Measurements from ENCODE around the gene COL4A6. TPM values are rescaled to one million over a fixed set of nuclear protein-coding genes. Genes with fewer than 3 reads are reported as not detected.

COL4A6 gene
- polyA plus RNA-seq, 1 experiment: 20.2 TPM

- POLR2A ChIA-PET: interaction anchor here (0.6 kb wide), 1 partner anchor 136 kb away, joined by 3 read pairs; no protein-coding TSS in a partner anchor
- Histone ChIP-seq H3K27me3 (ENCODE audit: control insufficient read depth, insufficient read depth, low read length) (no peaks in the 10 kb centered on the region), H3K27ac (ENCODE audit: low read depth, low read length) (no peak overlapping the region), H3K9me3 (ENCODE audit: control insufficient read depth, insufficient read depth, low read length) (no peaks in the 10 kb centered on the region), H3K4me3 (ENCODE audit: low read depth, low read length) (no peak overlapping the region)
- no peak for TF ChIP-seq CTCF (IDR thresholded peaks at IDR 0.05; ENCODE audit: low read depth, low read length)
- no peak for DNase-seq (ENCODE audit: low read depth, low spot score)
- CTCF ChIA-PET: interaction anchor here (0.6 to 4.6 kb wide), 7 partner anchors 15 to 138 kb away, joined by 3 to 38 read pairs (median 3); no protein-coding TSS in a partner anchor
Observed at GRCh38 chrX:108303682-108304081, 134.5 kb downstream of the COL4A6 start.

GRCh38 chrX:108299704-108300103 is 138.5 kb downstream of the COL4A6 start:
- no peak for TF ChIP-seq CTCF (IDR thresholded peaks at IDR 0.05; ENCODE audit: low read depth, low read length)
- no peaks in the 10 kb centered on the region for H3K27me3 ChIP-seq (ENCODE audit: control insufficient read depth, insufficient read depth, low read length)
- no peaks in the 10 kb centered on the region for H3K9me3 ChIP-seq (ENCODE audit: control insufficient read depth, insufficient read depth, low read length)
- CTCF ChIA-PET: interaction anchor here (1.0 to 4.6 kb wide), 3 partner anchors 75 to 238 kb away, joined by 3 to 38 read pairs (median 3); no protein-coding TSS in a partner anchor
- DNase-seq (ENCODE audit: low read depth, low spot score): no peak
- no peak overlapping the region for H3K4me3 ChIP-seq (ENCODE audit: low read depth, low read length)
- POLR2A ChIA-PET: no interaction called here
- no peak overlapping the region for H3K27ac ChIP-seq (ENCODE audit: low read depth, low read length)

GRCh38 chrX:108299101-108299591 is 139.1 kb downstream of the COL4A6 start:
- CTCF ChIA-PET: interaction anchor here (1.0 kb wide), 1 partner anchor 238 kb away, joined by 3 read pairs; no protein-coding TSS in a partner anchor
- no peak for DNase-seq (ENCODE audit: low read depth, low spot score)
- H3K27ac ChIP-seq (ENCODE audit: low read depth, low read length): no peak overlapping the region

GRCh38 chrX:108298165-108298602 is 140.0 kb downstream of the COL4A6 start:
- ChIA-PET CTCF (no interaction called here), POLR2A (no interaction called here)
- H3K9me3 ChIP-seq (ENCODE audit: control insufficient read depth, insufficient read depth, low read length): no peaks in the 10 kb centered on the region
- H3K27ac ChIP-seq (ENCODE audit: low read depth, low read length): no peak overlapping the region
- no peak overlapping the region for H3K4me3 ChIP-seq (ENCODE audit: low read depth, low read length)
- DNase-seq (ENCODE audit: low read depth, low spot score): no peak
- no peak for TF ChIP-seq CTCF (IDR thresholded peaks at IDR 0.05; ENCODE audit: low read depth, low read length)
- no peaks in the 10 kb centered on the region for H3K27me3 ChIP-seq (ENCODE audit: control insufficient read depth, insufficient read depth, low read length)

More at GRCh38 chrX:108299101-108299591, 139.1 kb downstream of the COL4A6 start:
- H3K27me3 ChIP-seq (ENCODE audit: control insufficient read depth, insufficient read depth, low read length): no peaks in the 10 kb centered on the region
- POLR2A ChIA-PET: no interaction called here
- no peak overlapping the region for H3K4me3 ChIP-seq (ENCODE audit: low read depth, low read length)
- no peaks in the 10 kb centered on the region for H3K9me3 ChIP-seq (ENCODE audit: control insufficient read depth, insufficient read depth, low read length)
- no peak for TF ChIP-seq CTCF (IDR thresholded peaks at IDR 0.05; ENCODE audit: low read depth, low read length)

GRCh38 chrX:108297290-108297689 is 140.9 kb downstream of the COL4A6 start:
- POLR2A ChIA-PET: no interaction called here
- no peaks in the 10 kb centered on the region for H3K27me3 ChIP-seq (ENCODE audit: control insufficient read depth, insufficient read depth, low read length)
- CTCF ChIA-PET: no interaction called here
- no peaks in the 10 kb centered on the region; the same call in 1 of the 2 replicates for H3K9me3 ChIP-seq (ENCODE audit: control insufficient read depth, insufficient read depth, low read length)
- no peak for DNase-seq (ENCODE audit: low read depth, low spot score)
- TF ChIP-seq CTCF (IDR thresholded peaks at IDR 0.05; ENCODE audit: low read depth, low read length): no peak
- H3K27ac ChIP-seq (ENCODE audit: low read depth, low read length): no peak overlapping the region
- no peak overlapping the region for H3K4me3 ChIP-seq (ENCODE audit: low read depth, low read length)
